NCI-H460 (cell line): Measurements from ENCODE around the gene IFITM1. TPM values are rescaled to one million over a fixed set of nuclear protein-coding genes. Genes with fewer than 3 reads are reported as not detected.

Experiments used
- DNase-seq: peaks from one replicate; pipeline ENCODE4 v3.0.0-alpha.2; 2016; ENCODE audit warnings: low read depth; ENCODE audit errors: extremely low read depth
- polyA plus RNA-seq: library from polyadenylated mRNA; depleted of rRNA; stranded (reverse); fragments of >200 nt; gene quantifications from 2 replicates; pipeline ENCODE4 v1.2.3, GENCODE V29; 2014; cell fraction: nucleus; rRNA removed
- total RNA-seq: library from RNA; depleted of rRNA; stranded (reverse); fragments of >200 nt; shearing (Covaris generic); gene quantifications from 2 replicates; pipeline ENCODE4 v1.2.3, GENCODE V29; 2014; rRNA removed

Gene IFITM1
- 2.2 and 4.5 TPM in 2 replicates for total RNA-seq
- 1.1 and 2.6 TPM in 2 replicates for polyA plus RNA-seq

GRCh38 chr11:313787-314553 is at the start of gene IFITM1:
TSS of gene IFITM1 (plus strand) at chr11:314040. CDS start at chr11:314171, 131 bp downstream.
- DNase-seq: no peak

GRCh38 chr11:266676-267439 is 47.0 kb upstream of the IFITM1 start:
- no peak for DNase-seq

- DNase-seq: peak; percentile 20
Observed at GRCh38 chr11:267491-267994, 46.3 kb upstream of the IFITM1 start.

- peak; percentile 88 for DNase-seq
Observed at GRCh38 chr11:268716-269145, 45.1 kb upstream of the IFITM1 start.

- DNase-seq: no peak
Observed at GRCh38 chr11:269146-269890, 44.5 kb upstream of the IFITM1 start.

- no peak for DNase-seq
Observed at GRCh38 chr11:270451-271318, 43.2 kb upstream of the IFITM1 start.

GRCh38 chr11:271319-271715 is 42.5 kb upstream of the IFITM1 start:
- DNase-seq: no peak

GRCh38 chr11:272195-272930 is 41.5 kb upstream of the IFITM1 start:
- no peak for DNase-seq

- DNase-seq: no peak
Observed at GRCh38 chr11:272931-273198, 41.0 kb upstream of the IFITM1 start.

GRCh38 chr11:276219-276618 is 37.6 kb upstream of the IFITM1 start:
- DNase-seq: no peak

- no peak for DNase-seq
Observed at GRCh38 chr11:278001-278951, 35.6 kb upstream of the IFITM1 start, which contains the start of gene NLRP6. TSS of gene NLRP6 (plus strand) at chr11:278407. CDS start at chr11:278570, 163 bp downstream.

- no peak for DNase-seq
Observed at GRCh38 chr11:279040-279965, 34.5 kb upstream of the IFITM1 start.

GRCh38 chr11:279966-280705 is 33.7 kb upstream of the IFITM1 start:
- DNase-seq: no peak

- DNase-seq: no peak
Observed at GRCh38 chr11:280706-281485, 32.9 kb upstream of the IFITM1 start.

GRCh38 chr11:281486-282161 is 32.2 kb upstream of the IFITM1 start:
- no peak for DNase-seq
